22Rv1 (cell line): ENCODE measurements around the gene ZFYVE21.

ENCODE experiments used
- ZFX ChIP-seq: fragments of 450-650 bp; IDR thresholded peaks from 2 replicates; pipeline ENCODE4 v1.6.1; 2017; ENCODE audit warnings: antibody characterized with exemption, borderline replicate concordance
- TF ChIP-seq, protein P1 (sequence below): fragments of 450-650 bp; IDR thresholded peaks from 2 replicates; pipeline ENCODE4 v1.5.1; 2017; ENCODE audit warnings: mild to moderate bottlenecking

GRCh38 chr14:103705118-103705503, 10.5 kb upstream of the ZFYVE21 start:
- TF ChIP-seq ZFX, result no peak
- TF ChIP-seq, protein P1, sequence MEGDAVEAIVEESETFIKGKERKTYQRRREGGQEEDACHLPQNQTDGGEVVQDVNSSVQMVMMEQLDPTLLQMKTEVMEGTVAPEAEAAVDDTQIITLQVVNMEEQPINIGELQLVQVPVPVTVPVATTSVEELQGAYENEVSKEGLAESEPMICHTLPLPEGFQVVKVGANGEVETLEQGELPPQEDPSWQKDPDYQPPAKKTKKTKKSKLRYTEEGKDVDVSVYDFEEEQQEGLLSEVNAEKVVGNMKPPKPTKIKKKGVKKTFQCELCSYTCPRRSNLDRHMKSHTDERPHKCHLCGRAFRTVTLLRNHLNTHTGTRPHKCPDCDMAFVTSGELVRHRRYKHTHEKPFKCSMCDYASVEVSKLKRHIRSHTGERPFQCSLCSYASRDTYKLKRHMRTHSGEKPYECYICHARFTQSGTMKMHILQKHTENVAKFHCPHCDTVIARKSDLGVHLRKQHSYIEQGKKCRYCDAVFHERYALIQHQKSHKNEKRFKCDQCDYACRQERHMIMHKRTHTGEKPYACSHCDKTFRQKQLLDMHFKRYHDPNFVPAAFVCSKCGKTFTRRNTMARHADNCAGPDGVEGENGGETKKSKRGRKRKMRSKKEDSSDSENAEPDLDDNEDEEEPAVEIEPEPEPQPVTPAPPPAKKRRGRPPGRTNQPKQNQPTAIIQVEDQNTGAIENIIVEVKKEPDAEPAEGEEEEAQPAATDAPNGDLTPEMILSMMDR, result no peak
